BJ (cell line): ENCODE results near the gene NUFIP1. TPM values are rescaled to one million over a fixed set of nuclear protein-coding genes. Genes with fewer than 3 reads are reported as not detected.
"Not testable (repeated sequence)": the region's sequence is repeated elsewhere in the genome, so short reads cannot be mapped to it uniquely, and the experiment has no call there.

Experiments used
- CTCF ChIA-PET: fragments of 350-600 bp; formaldehyde crosslinking; extraction: SDS; loops from one replicate; lab custom pipeline; 2021; ENCODE audit warnings: antibody characterized with exemption, inconsistent platforms; lab: Yijun Ruan, JAX
- POLR2A ChIA-PET: fragments of 300-600 bp; sonication (Branson Sonifier 250); formaldehyde crosslinking; extraction: SDS; loops from one replicate; lab custom pipeline; 2021; ENCODE audit warnings: antibody characterized with exemption; lab: Charles Lee
- DNase-seq: peaks from one replicate; pipeline ENCODE4 v3.0.0-alpha.2; 2011; ENCODE audit warnings: low read depth
- H3K27me3 ChIP-seq: 2 replicates; pipeline ENCODE4 v1.6.0; 2011; ENCODE audit warnings: low read length; ENCODE audit not compliant: control insufficient read depth, insufficient read depth
- H3K36me3 ChIP-seq: 2 replicates; pipeline ENCODE4 v1.5.1; 2011; ENCODE audit warnings: low read length; ENCODE audit not compliant: control insufficient read depth, insufficient read depth
- H3K4me3 ChIP-seq: 2 replicates; pipeline ENCODE4 v1.5.1; 2011; ENCODE audit warnings: low read depth, mild to moderate bottlenecking, control low read depth, low read length
- CTCF ChIP-seq: IDR thresholded peaks from 2 replicates; pipeline ENCODE4 v1.5.1; 2011; ENCODE audit warnings: low read depth, mild to moderate bottlenecking, control low read depth, inconsistent platforms, low read length, moderate library complexity; ENCODE audit not compliant: insufficient read depth
- polyA plus RNA-seq: library from polyadenylated mRNA; depleted of rRNA; stranded (reverse); fragments of >200 nt; gene quantifications from 2 replicates; pipeline ENCODE4 v1.2.3, GENCODE V29; 2011

Gene NUFIP1
- polyA plus RNA-seq, 1 experiment, result 0.64 TPM

GRCh38 chr13:44905556-44905955, 83.7 kb downstream of the NUFIP1 start:
- Histone ChIP-seq H3K36me3 (no peaks in the 10 kb centered on the region), H3K27me3 (no peaks in the 10 kb centered on the region), H3K4me3 (no peak overlapping the region)
- no peak for DNase-seq
- no peak for TF ChIP-seq CTCF
- ChIA-PET POLR2A (interaction anchor here (1.0 kb wide), 1 partner anchor 12 kb away, joined by 5 read pairs; no protein-coding TSS in a partner anchor), CTCF (interaction anchor here (0.8 to 2.7 kb wide), 4 partner anchors 9 to 163 kb away, joined by 3 to 9 read pairs (median 3); no protein-coding TSS in a partner anchor)

- Histone ChIP-seq H3K4me3 (no peak overlapping the region), H3K36me3 (no peaks in the 10 kb centered on the region), H3K27me3 (no peaks in the 10 kb centered on the region)
- CTCF ChIA-PET, result interaction anchor here (0.8 to 2.7 kb wide), 4 partner anchors 8 to 162 kb away, joined by 3 to 9 read pairs (median 4); no protein-coding TSS in a partner anchor
- peak; percentile 96 for DNase-seq
- POLR2A ChIA-PET, result interaction anchor here (1.0 kb wide), 1 partner anchor 12 kb away, joined by 5 read pairs; no protein-coding TSS in a partner anchor
- no peak for TF ChIP-seq CTCF
Observed at GRCh38 chr13:44904967-44905366, 84.3 kb downstream of the NUFIP1 start.

- Histone ChIP-seq H3K4me3 (no peak overlapping the region), H3K27me3 (no peaks in the 10 kb centered on the region), H3K36me3 (no peaks in the 10 kb centered on the region)
- DNase-seq, result peak; percentile 79
- CTCF ChIA-PET, result interaction anchor here (0.7 to 1.9 kb wide), 4 partner anchors 14 to 31 kb away, joined by 3 to 5 read pairs (median 3); no protein-coding TSS in a partner anchor
- TF ChIP-seq CTCF, result no peak
- POLR2A ChIA-PET, result interaction anchor here (0.5 to 1.1 kb wide), 3 partner anchors 14 to 1602 kb away, joined by 3 read pairs; no protein-coding TSS in a partner anchor
Observed at GRCh38 chr13:44903574-44903985, 85.7 kb downstream of the NUFIP1 start.

- Histone ChIP-seq H3K27me3 (no peaks in the 10 kb centered on the region), H3K4me3 (no peak overlapping the region), H3K36me3 (no peaks in the 10 kb centered on the region)
- DNase-seq, result no peak
- no peak for TF ChIP-seq CTCF
- ChIA-PET CTCF (no interaction called here), POLR2A (no interaction called here)
Observed at GRCh38 chr13:44902738-44903137, 86.5 kb downstream of the NUFIP1 start.

- POLR2A ChIA-PET, result no interaction called here
Observed at GRCh38 chr13:44899967-44900366, 89.3 kb downstream of the NUFIP1 start.

GRCh38 chr13:44898308-44898707, 91.0 kb downstream of the NUFIP1 start:
- POLR2A ChIA-PET, H3K36me3 ChIP-seq, CTCF ChIA-PET, H3K4me3 ChIP-seq, H3K27me3 ChIP-seq, DNase-seq: not testable (repeated sequence)

More at GRCh38 chr13:44899967-44900366, 89.3 kb downstream of the NUFIP1 start:
- H3K4me3 ChIP-seq, result no peak overlapping the region
- no peaks in the 10 kb centered on the region for H3K27me3 ChIP-seq
- no peak for DNase-seq
- CTCF ChIA-PET, result no interaction called here
- H3K36me3 ChIP-seq, result no peaks in the 10 kb centered on the region
- TF ChIP-seq CTCF, result no peak
